ENCODE results near the gene CASS4. TPM values are rescaled to one million over a fixed set of nuclear protein-coding genes. Genes with fewer than 3 reads are reported as not detected.

Gene CASS4
- total RNA-seq, result 0.38 TPM in 1 of 2 replicates, not detected in the other

DNA sequence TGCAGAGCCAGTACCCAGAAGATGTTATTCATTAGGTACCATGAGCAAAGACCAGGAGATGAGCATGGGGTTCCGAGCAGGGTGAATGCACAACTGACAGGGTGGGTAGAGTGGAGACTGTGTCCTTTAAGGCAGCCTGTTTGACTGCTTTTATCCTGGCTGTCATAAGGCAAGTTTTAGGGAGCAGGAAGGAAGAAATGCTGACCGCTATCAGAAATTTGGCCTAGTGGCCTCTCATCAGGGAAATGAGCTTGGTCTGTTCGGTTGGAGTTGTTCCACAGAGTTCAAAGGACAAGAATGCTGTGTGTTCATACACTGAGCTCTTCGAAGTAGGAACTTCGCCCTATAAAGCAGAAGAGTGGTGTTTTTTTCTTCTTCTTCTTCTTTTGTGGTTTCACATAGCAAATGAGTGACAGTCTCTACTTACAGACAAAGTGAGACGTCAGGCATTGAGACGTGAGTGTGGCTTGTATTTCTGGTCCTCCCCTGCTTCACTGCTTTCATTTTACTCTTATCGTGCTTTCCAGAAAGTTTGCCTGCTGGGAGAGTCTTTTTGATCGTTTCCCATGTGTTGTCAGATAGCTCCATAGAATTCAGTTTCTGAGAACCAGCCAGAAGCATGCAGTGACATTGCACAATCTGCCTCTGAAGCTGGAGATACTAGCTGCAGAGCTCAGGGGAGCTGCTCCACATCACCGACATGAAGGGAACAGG is at the start of gene CASS4:
Gene CASS4 (plus strand): TSS at position 502 of the 714 bp plus-strand sequence. CDS start 199 bp downstream, at position 701.

GRCh38 chr20:56392132-56392880 is 19.8 kb upstream of the CASS4 start, which contains the start of the genes AURKA and CSTF1:
Gene AURKA (minus strand): TSS chr20:56392215. CDS start chr20:56388197, 4,018 bp downstream.
Gene CSTF1 (plus strand): TSS chr20:56392645. CDS start chr20:56395553, 2,908 bp downstream.

DNA sequence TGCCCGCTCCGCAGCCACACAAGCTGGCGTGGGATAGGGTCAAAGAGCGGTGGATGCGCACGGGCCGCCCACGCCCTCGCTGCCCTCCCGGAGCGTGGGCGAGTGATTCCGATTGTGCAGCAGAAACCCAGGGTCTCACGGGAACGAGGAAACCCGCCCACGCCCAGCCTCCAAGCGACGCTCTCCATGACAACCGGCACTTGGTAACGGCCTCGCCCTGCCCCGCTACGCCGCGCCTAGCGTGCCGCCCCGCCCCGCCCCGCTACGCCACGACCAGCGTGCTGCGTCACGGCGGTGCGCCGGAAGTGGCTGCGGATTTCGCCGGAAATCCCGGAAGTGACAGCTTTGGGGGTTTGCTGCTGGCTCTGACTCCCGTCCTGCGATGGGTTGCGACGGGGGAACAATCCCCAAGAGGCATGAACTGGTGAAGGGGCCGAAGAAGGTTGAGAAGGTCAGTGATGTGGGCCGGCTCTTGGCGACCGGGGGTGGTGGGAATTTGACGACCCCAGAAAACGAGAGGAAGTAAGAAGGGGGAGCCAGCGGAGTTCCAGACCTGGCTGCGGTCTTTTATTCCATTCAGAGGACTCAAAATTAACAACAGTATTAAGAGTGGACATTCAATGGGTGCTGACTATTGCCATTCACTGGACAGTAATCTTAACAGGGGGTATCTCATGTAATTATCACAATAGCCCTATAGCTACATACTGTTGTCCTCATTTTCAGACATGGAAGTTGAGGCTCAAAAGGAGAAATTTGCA is 56.4 kb downstream of the CASS4 start, which contains the start of gene RTF2:
Gene RTF2 (plus strand): TSS at position 312 of the 761 bp plus-strand sequence. CDS start 71 bp downstream, at position 383.

Other genes starting within 250 kb of the CASS4 start
- gene MC3R, start 163.5 kb upstream of the CASS4 start, total RNA-seq, result not detected in 2 replicates
- 18.9 and 32.6 TPM in 2 replicates for gene FAM210B, start 53.3 kb upstream of the CASS4 start, total RNA-seq
- 5.2 and 90.3 TPM in 2 replicates for gene AURKA, start 20.0 kb upstream of the CASS4 start, total RNA-seq
- 29.3 and 36.8 TPM in 2 replicates for gene CSTF1, start 19.6 kb upstream of the CASS4 start, total RNA-seq
- 39.8 and 43.7 TPM in 2 replicates for gene RTF2, start 56.4 kb downstream of the CASS4 start, total RNA-seq
- gene FAM209A, start 112.5 kb downstream of the CASS4 start, total RNA-seq, result 0.49 TPM in 1 of 2 replicates, not detected in the other
- not detected in 2 replicates for gene FAM209B, start 121.0 kb downstream of the CASS4 start, total RNA-seq
- gene TFAP2C, start 217.0 kb downstream of the CASS4 start, total RNA-seq, result 0.13 and 1.5 TPM in 2 replicates